NB4 (cell line): ENCODE results near the gene SNX8.
"Not testable (repeated sequence)": the region's sequence is repeated elsewhere in the genome, so short reads cannot be mapped to it uniquely, and the experiment has no call there.

Source experiments
- MYC ChIP-seq: IDR thresholded peaks from 2 replicates; pipeline ENCODE4 v1.6.1; 2011; ENCODE audit warnings: low read depth, low read length
- POLR2A ChIP-seq: IDR thresholded peaks from 2 replicates; pipeline ENCODE4 v1.6.1; 2011; ENCODE audit warnings: mild to moderate bottlenecking; ENCODE audit not compliant: insufficient read length; ENCODE audit errors: extremely low read depth
- TF ChIP-seq, protein P1 (sequence below): IDR thresholded peaks from 2 replicates; pipeline ENCODE4 v1.6.1; 2011; ENCODE audit warnings: low read depth, low read length
- TF ChIP-seq, protein P2 (sequence below): IDR thresholded peaks from one replicate; pipeline ENCODE4 v1.5.1; 2012; ENCODE audit warnings: low read depth, low read length

DNA sequence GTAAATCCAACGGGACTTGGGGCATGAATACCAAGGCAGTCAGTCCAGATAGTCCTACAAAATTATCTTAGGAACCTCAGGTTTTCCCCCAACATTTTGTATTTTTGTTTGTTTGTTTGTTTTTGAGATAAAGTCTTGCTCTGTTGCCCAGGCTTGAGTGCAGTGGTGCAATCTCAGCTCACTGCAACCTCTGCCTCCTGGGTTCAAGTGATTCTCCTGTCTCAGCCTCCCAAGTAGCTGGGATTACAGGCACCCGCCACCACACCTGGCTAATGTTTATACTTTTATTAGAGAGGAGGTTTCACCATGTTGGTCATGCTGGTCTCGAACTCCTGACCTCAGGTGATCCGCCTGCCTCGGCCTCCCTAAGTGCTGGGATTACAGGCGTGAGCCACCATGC, 9.0 kb downstream of the SNX8 start:
- TF ChIP-seq, protein P1, sequence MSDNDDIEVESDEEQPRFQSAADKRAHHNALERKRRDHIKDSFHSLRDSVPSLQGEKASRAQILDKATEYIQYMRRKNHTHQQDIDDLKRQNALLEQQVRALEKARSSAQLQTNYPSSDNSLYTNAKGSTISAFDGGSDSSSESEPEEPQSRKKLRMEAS: not testable (repeated sequence)
- TF ChIP-seq, protein P2, sequence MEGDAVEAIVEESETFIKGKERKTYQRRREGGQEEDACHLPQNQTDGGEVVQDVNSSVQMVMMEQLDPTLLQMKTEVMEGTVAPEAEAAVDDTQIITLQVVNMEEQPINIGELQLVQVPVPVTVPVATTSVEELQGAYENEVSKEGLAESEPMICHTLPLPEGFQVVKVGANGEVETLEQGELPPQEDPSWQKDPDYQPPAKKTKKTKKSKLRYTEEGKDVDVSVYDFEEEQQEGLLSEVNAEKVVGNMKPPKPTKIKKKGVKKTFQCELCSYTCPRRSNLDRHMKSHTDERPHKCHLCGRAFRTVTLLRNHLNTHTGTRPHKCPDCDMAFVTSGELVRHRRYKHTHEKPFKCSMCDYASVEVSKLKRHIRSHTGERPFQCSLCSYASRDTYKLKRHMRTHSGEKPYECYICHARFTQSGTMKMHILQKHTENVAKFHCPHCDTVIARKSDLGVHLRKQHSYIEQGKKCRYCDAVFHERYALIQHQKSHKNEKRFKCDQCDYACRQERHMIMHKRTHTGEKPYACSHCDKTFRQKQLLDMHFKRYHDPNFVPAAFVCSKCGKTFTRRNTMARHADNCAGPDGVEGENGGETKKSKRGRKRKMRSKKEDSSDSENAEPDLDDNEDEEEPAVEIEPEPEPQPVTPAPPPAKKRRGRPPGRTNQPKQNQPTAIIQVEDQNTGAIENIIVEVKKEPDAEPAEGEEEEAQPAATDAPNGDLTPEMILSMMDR: not testable (repeated sequence)
- not testable (repeated sequence) for TF ChIP-seq POLR2A, MYC
